GM23248 (cell line): ENCODE measurements around the gene UNC5C.

Source experiments
- EZH2 ChIP-seq: fragments of 200-600 bp; sonication (generic); IDR thresholded peaks from 2 replicates; pipeline ENCODE4 v1.6.1; 2018; ENCODE audit warnings: antibody characterized with exemption, mild to moderate bottlenecking; ENCODE audit not compliant: insufficient read depth, poor library complexity, severe bottlenecking
- EZH2phosphoT487 ChIP-seq: fragments of 200-600 bp; sonication (generic); IDR thresholded peaks from 2 replicates; pipeline ENCODE4 v1.6.1; 2018; ENCODE audit warnings: antibody characterized with exemption, moderate library complexity, mild to moderate bottlenecking, low read depth; ENCODE audit not compliant: insufficient read depth

DNA sequence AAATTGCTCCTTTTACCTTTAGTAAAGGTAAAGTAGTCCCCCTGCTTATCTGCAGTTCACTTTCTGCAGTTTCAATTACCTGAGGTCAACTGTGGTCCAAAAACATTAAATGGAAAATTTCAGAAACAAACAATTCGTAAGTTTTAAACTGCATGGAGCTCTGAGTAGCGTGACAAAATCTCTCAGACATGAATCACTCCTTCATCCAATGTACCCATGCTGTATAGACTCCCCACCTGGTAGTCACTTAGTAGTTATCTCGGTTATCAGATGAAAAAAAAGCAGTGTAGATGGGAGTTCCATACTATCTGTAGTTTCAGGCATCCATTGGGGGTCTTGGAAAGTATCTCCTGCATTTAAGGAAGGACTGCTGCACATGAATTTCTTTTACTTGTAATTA is 7.7 kb downstream of the UNC5C start:
- TF ChIP-seq EZH2phosphoT487 (no peak), EZH2 (no peak)
